ENCODE results near the gene SMG6.
A peak's percentile ranks its signal among the peaks of the same experiment; 100 is the strongest.

The SMG6 gene

GRCh38 chr17:2303204-2304188 lies at the start of gene SMG6, which contains the start of gene SRR:
Gene SMG6 (minus strand): TSS chr17:2303785. CDS start chr17:2303720, 65 bp downstream.
Gene SRR (plus strand): TSS chr17:2303950. CDS start chr17:2315561, 11,611 bp downstream.
- peak; percentile 94 to 97 for DNase-seq

GRCh38 chr17:2351269-2351668 lies 47.7 kb upstream of the SMG6 start:
- TF ChIP-seq GATA1 (IDR thresholded peaks at IDR 0.05; ENCODE audit: low read depth, low read length) = no peak
- no peak for TF ChIP-seq POLR2A (IDR thresholded peaks at IDR 0.05; ENCODE audit: low read length)
- no peak for DNase-seq

More at GRCh38 chr17:2303204-2304188, at the start of gene SMG6, which contains the start of gene SRR:
- TF ChIP-seq GATA1 (IDR thresholded peaks at IDR 0.05; ENCODE audit: low read depth, low read length) (no peak), POLR2A (IDR thresholded peaks at IDR 0.05; ENCODE audit: low read length) (peak; percentile 59)

GRCh38 chr17:2347805-2348685 lies 44.5 kb upstream of the SMG6 start:
- no peak for TF ChIP-seq GATA1 (IDR thresholded peaks at IDR 0.05; ENCODE audit: low read depth, low read length)
- no peak for TF ChIP-seq POLR2A (IDR thresholded peaks at IDR 0.05; ENCODE audit: low read length)

GRCh38 chr17:2346475-2346874 lies 42.9 kb upstream of the SMG6 start:
- no peak for TF ChIP-seq GATA1 (IDR thresholded peaks at IDR 0.05; ENCODE audit: low read depth, low read length)
- DNase-seq = no peak

More at GRCh38 chr17:2347805-2348685, 44.5 kb upstream of the SMG6 start:
- DNase-seq = no peak

GRCh38 chr17:2344528-2344927 lies 40.9 kb upstream of the SMG6 start:
- DNase-seq = no peak
- TF ChIP-seq POLR2A (IDR thresholded peaks at IDR 0.05; ENCODE audit: low read length) (no peak), GATA1 (IDR thresholded peaks at IDR 0.05; ENCODE audit: low read depth, low read length) (no peak)

GRCh38 chr17:2343421-2343820 lies 39.8 kb upstream of the SMG6 start:
- DNase-seq = no peak
- no peak for TF ChIP-seq POLR2A (IDR thresholded peaks at IDR 0.05; ENCODE audit: low read length)

- DNase-seq = peak in 1 of 2 experiments; percentile 23
- no peak for TF ChIP-seq POLR2A (IDR thresholded peaks at IDR 0.05; ENCODE audit: low read length)
- no peak for TF ChIP-seq GATA1 (IDR thresholded peaks at IDR 0.05; ENCODE audit: low read depth, low read length)
Measured at GRCh38 chr17:2338315-2338657, 34.7 kb upstream of the SMG6 start.

- TF ChIP-seq GATA1 (IDR thresholded peaks at IDR 0.05; ENCODE audit: low read depth, low read length) (no peak), POLR2A (IDR thresholded peaks at IDR 0.05; ENCODE audit: low read length) (peak; percentile 26)
- DNase-seq = peak; percentile 69 to 72
Measured at GRCh38 chr17:2337544-2338314, 34.1 kb upstream of the SMG6 start.

- DNase-seq = peak; percentile 68
- TF ChIP-seq GATA1 (IDR thresholded peaks at IDR 0.05; ENCODE audit: low read depth, low read length) (no peak), POLR2A (IDR thresholded peaks at IDR 0.05; ENCODE audit: low read length) (no peak)
Measured at GRCh38 chr17:2336852-2337543, 33.4 kb upstream of the SMG6 start, which contains the start of gene SGSM2. Gene SGSM2 (plus strand): TSS chr17:2337501. CDS start chr17:2337689, 188 bp downstream.

GRCh38 chr17:2336215-2336851 lies 32.7 kb upstream of the SMG6 start, which contains the start of gene TSR1:
Gene TSR1 (minus strand): TSS chr17:2336457. CDS start chr17:2336427, 30 bp downstream.
- DNase-seq = peak; percentile 90 to 92
- TF ChIP-seq POLR2A (IDR thresholded peaks at IDR 0.05; ENCODE audit: low read length) (peak; percentile 91), GATA1 (IDR thresholded peaks at IDR 0.05; ENCODE audit: low read depth, low read length) (no peak)

GRCh38 chr17:2335726-2336214 lies 32.2 kb upstream of the SMG6 start:
- DNase-seq = no peak

GRCh38 chr17:2331303-2331702 lies 27.7 kb upstream of the SMG6 start:
- TF ChIP-seq POLR2A (IDR thresholded peaks at IDR 0.05; ENCODE audit: low read length) (no peak), GATA1 (IDR thresholded peaks at IDR 0.05; ENCODE audit: low read depth, low read length) (no peak)
- DNase-seq = no peak

More at GRCh38 chr17:2335726-2336214, 32.2 kb upstream of the SMG6 start:
- TF ChIP-seq GATA1 (IDR thresholded peaks at IDR 0.05; ENCODE audit: low read depth, low read length) (no peak), POLR2A (IDR thresholded peaks at IDR 0.05; ENCODE audit: low read length) (no peak)

Measured in erythroblast (primary cell).